Suppressor macrophage (primary cell): ENCODE measurements around the gene HABP2.

Experiments used
- DNase-seq, 4 experiments: peaks; one replicate each; pipeline ENCODE4 v3.0.0-alpha.2; 2020 to 2022

Gene HABP2

DNA sequence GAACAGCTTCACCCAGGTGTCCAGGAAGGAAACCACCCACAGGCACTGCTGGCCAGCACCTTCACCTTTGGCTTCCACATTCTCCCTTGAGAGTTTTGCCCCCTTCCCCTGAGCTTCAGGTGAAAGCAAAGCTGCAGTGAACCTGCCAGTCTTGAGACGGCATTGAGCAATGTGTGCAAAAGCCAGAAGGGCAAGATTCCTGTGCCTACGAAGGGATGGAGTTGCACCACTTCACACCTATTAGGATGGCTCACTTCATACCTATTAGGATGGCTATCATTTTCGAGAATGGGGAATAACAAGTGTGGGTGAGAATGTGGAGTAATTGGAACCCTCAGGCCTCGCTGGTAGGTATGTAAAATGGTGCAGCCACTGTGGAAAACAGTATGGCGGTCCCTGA lies 7.2 kb downstream of the HABP2 start:
- DNase-seq = no peak

DNA sequence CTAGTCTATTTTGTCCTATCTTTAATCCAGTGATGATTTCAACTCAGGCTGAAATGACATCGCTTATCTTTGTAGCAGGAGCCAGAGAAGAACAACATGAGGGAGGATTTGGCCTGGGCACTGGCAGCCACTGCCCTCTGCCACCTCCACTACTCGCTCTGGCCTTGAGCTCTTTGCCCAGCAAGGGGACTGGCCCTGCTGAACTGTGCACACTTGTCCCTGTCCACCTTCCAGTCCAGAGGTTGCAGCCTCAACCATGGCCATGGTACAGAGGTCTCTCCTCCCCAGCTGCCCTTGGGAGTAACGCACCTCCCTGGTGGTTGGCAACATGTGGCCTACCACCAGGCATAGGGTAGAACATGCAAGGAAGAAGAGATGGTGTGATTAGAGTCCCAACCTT lies 8.4 kb downstream of the HABP2 start:
- DNase-seq = no peak

DNA sequence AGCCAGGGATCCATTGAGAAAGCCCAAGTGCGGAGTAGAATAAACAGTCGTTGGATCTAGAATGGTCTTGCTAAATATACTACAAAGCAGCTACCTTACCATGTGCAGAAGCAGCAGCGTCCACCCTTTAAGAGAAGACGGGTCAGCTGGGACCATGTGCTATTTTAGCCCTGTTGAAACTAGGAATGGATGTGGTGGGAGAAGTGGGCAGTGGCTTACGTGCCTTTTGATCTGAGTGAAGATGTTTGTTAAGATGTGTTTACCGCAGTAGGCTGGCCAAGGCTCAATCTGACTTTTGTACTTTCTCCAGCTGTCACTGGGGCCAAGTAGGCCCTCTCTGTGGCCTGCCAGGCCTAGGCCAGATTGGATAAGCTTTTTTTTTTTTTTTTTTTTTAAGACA lies 9.2 kb downstream of the HABP2 start:
- no peak for DNase-seq

DNA sequence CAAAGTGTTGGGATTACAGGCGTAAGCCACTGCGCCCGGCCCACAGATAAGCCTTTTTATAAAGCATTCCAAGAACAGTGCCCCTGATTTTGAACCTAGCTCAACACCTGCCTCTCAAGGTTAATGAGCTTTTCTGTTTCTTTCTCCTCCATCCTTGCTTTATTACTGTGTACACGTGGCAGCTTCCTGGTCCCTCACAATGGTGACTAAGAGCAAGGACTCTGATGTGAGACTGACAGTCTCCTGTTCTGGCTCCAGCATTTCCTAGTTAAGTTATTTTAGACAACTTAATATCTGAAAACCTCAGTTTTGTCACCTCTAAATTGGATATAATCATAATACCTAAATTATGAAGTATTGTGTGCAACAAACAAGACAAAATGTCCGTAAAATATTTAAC lies 9.9 kb downstream of the HABP2 start:
- no peak for DNase-seq

DNA sequence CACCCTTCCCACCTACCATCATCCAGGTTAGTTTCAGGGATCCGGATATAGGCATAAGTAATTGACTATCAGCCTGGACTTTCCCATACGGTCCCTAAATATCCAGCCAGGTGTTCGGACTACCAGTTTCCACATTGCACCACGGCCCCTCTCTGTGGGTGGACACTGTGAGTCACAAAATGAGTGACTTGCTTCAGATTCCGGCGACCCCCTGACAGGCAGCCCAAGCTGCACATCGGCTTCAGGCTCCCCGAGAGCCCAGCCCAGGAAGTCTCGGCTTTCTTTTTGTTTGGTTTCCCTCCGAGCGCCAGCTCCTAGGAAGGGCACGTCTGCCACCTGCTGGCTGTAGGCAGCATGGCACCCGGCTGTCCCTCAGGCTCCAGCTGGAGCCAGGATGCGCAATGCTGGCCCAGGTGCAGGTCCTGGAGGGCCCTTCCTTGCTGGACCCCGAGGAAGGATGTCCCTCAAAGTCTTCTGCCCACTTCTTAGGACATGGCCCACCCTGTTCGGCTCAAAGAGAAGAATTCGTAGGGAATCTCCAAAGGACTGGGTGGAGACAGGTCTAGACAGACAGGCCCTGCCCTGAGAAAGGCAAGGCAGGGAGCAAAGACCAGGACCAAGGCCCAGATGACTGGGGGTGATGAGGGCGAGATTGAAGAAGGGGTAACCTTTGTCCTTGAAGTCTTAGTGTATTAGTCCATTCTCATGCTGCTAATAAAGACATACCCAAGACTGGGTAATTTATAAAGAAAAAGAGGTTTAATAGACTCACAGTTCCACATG lies 10.6 kb downstream of the HABP2 start:
- DNase-seq = peak; percentile 78 to 88 (median 86)

DNA sequence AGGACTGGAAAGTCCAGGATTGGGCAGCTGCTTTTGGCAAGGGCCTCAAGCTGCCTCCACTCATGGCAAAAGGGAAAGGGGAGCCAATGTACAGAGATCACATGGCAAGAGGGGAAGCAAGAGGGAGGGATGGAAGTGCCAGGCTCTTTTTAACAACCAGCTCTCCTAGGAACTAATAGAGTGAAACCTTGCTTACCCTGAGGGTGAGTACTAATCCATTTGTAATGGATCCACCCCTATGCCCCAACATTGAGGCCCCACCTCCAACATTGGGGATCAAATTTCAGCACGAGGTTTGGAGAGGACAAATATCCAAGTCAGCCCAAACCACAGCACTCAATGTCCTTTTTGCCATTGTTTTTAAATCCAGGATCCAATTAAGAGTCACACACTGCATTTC lies 12.5 kb downstream of the HABP2 start:
- DNase-seq = no peak

DNA sequence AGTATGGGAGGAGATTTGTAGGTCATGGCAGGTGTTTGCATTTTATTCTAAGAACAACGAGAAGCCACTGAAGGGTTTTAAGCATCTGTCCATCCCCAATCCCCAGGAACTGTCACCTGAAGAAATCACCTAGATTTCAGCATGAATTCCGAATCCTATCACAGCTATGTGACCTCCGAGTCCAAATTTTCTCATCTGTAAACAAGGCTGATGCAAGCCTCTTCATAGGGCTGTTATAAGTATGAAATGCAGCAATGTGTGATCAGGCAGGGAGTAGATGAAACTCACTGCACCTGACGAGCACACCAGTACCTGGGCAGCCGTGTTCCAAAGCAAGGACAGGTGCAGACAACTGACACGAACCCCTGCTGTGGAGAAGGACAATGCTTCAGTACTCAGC lies 14.0 kb downstream of the HABP2 start:
- no peak for DNase-seq

DNA sequence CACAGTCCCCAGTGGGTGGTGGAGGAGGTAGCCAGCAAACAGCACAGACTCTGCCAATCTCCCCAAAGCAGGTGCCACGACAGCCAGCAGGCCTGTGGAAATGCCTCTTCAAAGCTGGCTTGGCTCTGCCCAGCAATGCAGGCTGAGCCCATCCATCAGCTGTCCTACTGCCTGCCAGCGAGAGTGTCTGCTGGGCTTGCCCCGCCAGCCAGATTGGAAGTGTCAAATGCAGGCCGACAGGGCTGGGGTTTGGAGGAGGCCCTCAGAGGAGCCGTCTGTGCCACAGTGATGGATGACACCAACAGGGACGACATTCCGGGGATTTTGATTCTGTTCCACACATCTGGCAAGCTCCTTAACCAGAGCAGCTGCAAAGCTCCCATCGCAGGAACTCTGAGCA lies 16.7 kb downstream of the HABP2 start:
- no peak for DNase-seq

DNA sequence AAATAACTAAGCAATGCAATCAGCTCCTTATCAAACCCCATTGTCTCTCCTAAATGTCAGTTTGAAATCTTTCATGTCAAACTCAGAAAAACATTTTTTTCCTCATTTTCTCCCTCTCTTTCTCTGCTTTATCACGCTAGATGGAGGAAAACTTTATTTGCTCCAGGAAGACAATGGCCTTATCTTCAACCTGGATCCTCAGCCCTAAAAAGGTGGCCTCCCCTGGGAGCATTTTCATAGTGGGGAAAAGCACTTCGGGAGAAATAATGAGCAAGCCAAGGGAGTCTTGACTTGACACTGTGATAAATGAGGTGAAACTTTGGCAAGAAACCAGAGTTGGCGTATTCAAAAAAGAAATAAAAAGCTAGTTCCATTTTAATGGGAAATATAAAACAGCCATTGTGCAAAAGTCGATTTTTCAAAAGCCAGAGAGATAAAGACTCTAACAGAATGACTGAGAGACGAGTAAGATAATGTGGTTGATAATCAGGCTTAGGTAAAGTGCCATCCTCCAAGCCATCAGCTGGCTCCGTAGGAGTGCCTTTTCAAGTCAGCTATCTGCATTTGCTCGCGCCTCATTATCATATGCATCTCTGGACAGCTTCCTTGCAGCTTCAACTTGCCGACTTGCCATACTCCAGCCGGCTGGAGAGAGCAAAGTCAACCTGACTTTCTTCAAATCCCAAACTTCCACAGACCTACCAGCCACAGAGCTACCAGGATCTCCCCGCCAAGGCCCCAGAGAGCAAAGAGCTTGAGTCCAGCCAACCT lies 19.9 kb downstream of the HABP2 start:
- DNase-seq = no peak

DNA sequence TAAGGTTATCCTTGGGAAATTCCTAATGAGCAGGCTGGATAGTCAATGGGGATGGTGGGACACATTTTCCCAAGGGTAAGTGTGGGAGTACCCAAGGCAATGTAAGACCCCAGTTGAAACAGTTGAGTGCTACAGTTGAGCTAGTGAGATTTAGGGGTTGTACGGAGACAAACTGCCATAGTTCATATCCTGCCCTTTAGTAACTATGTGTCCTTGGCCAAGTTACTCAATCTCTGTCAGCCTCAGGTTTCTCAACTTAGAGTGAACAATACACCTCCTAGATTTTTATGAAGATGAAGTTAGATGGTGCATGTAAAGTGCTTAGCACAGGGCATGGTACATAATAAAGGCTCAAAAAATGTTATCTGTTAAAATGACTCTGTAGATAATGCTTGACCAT lies 20.5 kb downstream of the HABP2 start:
- no peak for DNase-seq

DNA sequence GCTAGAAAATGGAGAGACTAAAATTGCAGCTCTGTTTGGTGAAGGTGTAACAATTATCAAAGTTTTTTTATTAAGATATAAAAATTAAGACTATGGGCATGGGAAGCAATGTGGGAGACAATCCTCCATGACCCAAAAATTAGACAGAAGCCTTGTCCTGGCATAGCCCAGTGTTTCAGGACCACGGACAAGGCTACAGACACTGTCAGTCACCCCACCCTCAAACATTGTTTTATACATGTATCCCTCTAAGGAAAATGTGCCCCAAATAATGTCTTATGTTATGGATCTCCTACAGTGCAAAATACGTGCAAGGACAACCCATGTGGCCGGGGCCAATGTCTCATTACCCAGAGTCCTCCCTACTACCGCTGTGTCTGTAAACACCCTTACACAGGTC lies 24.0 kb downstream of the HABP2 start:
- DNase-seq = peak; percentile 21 to 57 (median 44)

DNA sequence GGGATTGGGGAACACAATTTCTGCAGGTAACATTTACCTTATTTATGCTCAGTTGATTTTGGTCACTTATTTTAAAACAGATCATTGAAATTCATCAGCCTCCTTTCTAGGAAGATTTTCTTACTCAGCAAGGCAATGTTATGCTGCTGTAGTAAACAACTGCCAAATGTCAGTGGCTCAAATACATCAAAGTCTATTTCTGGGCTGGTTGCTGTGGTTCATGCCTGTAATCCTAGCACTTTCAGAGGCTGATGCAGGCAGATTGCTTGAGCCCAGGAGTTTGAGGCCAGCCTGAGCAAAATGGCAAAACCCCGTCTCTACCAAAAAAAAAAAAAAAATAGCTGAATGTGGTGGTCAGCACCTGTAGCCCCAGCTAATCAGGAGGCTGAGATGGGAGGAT lies 25.9 kb downstream of the HABP2 start:
- no peak for DNase-seq

DNA sequence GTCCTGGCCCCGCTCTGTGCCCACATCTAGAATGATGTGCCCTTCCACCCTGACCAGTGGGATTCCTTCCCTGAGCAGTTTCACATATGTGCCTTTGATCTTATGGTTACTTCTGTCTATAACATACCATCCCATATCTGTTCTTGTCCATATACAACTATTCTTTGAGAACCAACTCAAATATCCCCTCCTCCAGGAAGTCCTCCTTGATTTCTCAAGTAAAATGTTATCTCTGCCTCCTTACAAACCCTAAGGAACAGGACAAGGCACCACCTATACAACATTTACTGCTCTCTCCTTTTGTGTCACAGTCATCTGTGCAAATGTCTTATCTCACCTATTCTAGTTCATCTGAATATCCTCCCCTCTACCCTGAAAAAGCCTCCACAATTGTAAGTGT lies 28.2 kb downstream of the HABP2 start:
- DNase-seq = no peak

DNA sequence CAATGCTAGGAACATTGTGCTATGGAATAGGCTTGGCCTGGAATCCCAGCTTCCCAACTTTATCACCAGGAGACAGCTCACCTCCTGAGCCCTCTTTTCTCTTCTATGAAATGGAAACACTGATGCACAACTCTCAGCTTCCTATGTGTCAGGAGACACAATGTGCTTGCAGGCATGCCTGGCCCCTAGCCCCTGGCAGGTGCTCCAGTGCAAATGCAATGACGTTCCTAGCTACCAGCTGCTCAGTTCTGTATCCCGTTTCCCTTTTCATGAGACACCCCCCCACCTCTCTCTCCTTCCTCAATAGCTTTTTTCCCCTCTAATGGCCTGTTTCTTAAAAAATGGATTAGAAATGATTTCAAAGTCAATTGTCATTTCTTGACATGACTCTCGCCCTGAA lies 30.7 kb downstream of the HABP2 start:
- no peak for DNase-seq

DNA sequence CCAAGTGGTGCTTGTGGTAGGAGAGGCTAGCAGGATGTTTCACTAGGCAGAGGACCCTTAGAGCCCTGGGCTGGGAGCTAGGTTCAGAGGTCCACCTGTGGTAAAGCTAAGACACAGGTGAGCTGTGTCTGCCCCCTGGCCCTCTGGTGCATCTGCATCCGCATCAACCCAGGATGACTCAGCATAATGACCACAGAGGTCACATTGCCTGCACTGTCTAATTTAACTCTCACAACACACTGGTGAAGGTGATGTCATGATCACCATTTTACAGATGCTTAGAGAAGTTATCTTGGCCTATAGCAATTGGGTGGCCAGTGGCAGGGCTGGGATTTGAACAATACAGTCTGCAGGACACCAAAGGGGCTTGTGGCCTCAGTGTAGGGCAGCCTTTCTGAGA lies 33.1 kb downstream of the HABP2 start:
- peak; percentile 3 to 25 (median 18) for DNase-seq

DNA sequence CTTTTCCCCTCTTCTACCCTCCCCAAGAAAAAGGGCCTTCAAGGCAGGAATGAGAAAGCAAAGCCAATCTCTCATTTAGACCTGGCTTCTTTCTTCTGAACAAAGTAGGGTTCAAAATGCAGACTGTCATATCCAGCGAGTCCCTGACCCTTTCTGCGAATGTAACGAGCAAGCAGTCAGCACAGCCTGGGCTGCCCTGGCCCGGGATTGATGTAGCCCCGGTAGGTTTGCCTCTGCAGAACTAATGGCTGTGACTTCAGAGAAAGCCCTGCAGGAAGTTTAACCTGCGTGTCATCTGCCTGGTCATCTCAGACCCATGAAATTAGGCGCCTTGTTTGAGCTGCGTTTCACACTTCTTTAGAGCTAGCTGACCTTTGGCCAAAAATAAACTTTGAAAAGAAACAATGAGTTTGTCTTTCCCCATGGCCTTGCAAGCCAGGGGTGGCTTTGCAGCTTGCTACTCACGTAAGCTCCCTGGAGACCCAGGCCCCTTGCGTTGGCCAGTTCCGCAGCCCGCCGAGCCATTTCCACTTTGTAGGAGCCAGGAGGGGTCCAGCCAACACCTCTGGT lies 36.4 kb downstream of the HABP2 start:
- no peak for DNase-seq

DNA sequence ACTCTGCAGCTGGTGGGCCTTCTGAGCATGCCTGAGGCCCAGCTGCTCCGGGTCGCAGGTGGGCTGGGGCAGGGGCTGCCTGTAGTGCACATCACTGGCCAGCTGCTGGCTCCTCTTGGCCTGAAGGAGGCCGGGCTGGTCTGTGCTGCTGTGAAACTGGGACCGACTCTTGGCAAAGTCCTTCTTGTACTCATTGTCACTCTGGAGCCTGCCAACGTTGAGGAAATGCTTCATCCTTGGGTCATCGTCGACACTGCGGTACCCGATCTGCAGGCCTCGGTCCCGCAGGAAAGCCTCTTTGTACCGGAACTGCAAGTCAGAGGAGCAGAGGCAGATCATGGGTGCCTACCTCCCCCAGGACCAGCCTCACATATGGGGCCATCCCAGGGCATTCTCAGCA lies 37.7 kb downstream of the HABP2 start:
- DNase-seq = no peak

DNA sequence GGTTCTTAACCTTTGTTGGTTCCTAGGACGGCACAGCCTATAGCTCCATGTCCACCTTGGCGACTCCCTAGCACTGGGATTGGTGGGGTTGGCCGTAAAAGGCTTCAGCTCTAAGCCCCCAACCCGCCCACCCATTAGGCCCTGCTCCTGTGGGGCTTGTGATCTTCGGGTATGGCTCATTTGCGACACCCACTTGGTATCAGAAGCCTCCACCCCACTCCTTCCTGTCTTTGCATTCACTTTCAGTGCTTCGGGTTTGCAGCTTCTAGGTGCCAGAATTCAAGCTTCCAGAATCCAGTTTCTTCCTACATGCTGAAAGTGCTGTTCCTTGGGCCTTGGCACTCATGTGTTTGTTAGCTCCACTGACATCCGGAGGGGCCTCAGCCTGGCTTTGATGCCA lies 39.5 kb downstream of the HABP2 start:
- DNase-seq = no peak

DNA sequence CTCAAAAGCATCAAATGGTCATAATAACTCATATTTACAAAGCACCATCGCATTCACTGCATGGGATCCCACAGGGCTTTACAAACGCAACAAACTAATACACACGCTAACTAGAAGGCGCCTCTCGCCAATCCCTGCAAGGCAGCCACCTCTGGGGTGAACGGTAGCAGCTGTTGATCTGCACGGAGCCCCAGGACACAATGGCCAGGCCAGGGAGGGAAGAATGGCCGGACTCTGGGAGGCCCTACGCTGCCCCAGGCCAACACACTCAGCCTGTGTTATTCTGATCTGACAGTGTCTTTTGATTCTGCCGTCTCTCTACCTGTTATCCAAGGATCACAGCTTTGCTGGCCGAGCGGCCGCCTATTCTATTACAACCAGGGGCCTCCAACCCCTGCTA lies 41.8 kb downstream of the HABP2 start:
- DNase-seq = no peak

DNA sequence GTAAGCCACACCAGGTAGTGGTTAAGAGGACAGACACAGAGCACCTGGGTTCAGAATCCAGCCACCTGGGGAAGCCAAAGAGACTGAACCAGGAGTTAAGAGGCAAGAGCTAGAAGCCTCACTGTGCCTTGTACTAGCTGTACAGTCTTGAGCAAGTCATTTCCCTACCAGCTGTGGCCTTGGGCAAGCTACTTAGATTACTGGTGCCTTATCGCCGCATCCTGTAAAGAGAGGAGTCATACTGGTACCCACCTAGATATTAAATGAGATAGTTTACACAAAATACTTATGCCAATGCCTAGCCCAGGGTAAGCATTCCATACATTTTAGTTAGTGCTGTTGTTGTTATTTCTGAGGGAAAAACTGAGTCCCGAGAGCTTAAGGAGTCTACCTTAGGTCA lies 47.7 kb downstream of the HABP2 start:
- no peak for DNase-seq

DNA sequence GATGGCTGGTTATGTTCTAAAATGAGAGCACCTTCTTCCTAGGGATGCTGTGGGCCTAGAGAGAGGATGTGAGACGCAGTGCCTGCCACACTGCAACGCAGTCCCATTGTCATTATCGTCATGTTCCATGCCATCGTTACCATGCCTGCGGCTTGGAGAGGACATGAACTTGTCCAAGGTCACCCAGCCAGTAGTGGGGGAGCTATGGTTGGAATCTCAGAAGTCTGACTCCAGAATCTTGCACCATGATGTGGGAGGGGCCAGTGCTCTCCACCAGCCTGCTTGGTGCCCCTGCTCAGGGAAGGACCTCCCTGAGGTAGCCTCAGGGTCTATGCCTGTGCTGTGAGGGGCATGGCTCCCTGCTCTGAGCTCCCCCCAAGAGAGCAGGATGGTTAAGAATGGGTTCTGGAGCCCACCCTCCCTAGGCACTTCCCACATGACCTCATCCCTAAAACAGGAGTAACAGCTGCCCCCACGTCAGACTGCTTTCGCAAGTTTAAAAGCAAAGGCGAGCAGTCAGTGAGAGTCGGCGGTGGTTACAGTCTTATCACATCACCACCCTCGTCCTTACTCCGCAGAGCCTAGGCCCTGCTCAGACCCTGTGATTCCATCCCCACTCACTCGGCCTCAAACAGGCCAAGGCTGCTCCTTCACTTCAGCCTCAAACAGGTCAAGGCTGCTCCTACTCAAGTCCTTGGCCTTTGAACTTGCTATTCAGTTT lies 50.4 kb downstream of the HABP2 start:
- peak in 2 of 4 experiments; percentile 8 to 25 for DNase-seq

DNA sequence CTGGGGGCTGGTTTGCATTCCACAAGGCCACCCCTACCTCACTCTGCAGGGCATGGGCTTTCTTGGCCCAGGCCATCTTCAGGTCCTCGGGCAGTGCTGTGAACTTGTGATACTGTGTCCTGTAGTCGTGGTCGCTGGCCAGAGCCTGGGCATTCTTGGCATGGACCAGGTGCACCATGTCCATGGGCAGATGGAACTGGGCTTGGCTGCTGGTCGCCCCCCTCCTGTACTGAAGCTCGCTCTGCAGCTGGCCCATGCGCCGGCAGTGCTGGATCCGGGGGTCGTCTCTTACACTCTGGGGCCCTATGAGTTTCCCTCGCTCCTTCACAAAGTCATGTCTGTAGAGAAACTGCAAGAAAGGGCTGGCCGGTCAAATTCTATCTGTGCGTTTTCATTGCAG lies 51.7 kb downstream of the HABP2 start:
- DNase-seq = no peak

DNA sequence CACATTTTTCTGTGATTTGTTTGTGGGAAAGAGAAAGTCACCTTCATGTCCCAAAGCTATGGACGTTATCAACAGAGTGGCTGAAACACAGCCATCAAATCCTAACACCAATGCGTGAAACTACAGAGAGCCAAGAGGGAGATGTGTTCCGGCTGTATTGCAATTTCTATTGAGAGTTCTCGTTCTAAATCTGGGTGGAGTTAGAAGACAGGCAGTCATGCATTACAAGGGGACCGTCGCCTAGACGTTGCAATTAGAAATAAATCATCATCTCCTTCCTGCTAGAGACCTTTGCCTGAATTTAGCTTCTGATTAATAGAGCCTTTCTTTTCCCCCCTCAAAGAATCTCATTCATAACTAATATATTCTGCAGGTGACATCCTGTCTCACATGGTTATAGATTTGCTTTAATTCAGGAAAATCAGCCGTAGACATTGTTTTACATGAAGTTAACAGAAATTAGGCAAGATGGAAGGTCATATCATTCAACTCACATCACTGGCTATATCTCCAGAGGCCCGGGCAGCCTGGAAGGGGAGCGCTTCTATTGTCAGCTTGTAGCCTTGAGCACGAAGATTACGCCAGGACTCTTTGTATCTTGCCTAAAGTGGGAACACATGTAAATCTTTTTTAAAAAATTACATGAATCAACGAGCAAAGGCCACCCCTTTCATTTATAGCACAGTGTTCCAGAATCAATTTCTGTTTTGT lies 52.6 kb downstream of the HABP2 start:
- no peak for DNase-seq
